HG03175 (cell line): ENCODE data around the gene FHOD3.

Experiments
- ATAC-seq: cut with Tn5 transposase; IDR thresholded peaks from one replicate; pipeline ENCODE4 v1.9.1; 2021; ENCODE audit warnings: mild to moderate bottlenecking, moderate library complexity; ENCODE audit not compliant: unreplicated experiment

FHOD3 gene

GRCh38 chr18:36578871-36579710 is 281.6 kb downstream of the FHOD3 start:
- no peak for ATAC-seq

GRCh38 chr18:36580266-36580665 is 282.8 kb downstream of the FHOD3 start:
- no peak for ATAC-seq

- no peak for ATAC-seq
These were observed 283.6 kb downstream of the FHOD3 start for GRCh38 chr18:36580874-36581750.

- no peak for ATAC-seq
These were observed 285.7 kb downstream of the FHOD3 start for GRCh38 chr18:36582988-36583745.

- ATAC-seq, result no peak
These were observed 292.5 kb downstream of the FHOD3 start for GRCh38 chr18:36589857-36590543.

GRCh38 chr18:36590621-36591580 is 293.4 kb downstream of the FHOD3 start:
- ATAC-seq, result no peak

GRCh38 chr18:36592282-36592681 is 294.8 kb downstream of the FHOD3 start:
- ATAC-seq, result no peak

GRCh38 chr18:36593001-36593400 is 295.5 kb downstream of the FHOD3 start:
- ATAC-seq, result no peak

- no peak for ATAC-seq
These were observed 296.1 kb downstream of the FHOD3 start for GRCh38 chr18:36593641-36594040.

GRCh38 chr18:36594621-36595020 is 297.1 kb downstream of the FHOD3 start:
- ATAC-seq, result no peak

GRCh38 chr18:36595046-36595817 is 297.7 kb downstream of the FHOD3 start:
- ATAC-seq, result no peak

GRCh38 chr18:36595818-36596215 is 298.3 kb downstream of the FHOD3 start:
- no peak for ATAC-seq

- no peak for ATAC-seq
These were observed 300.1 kb downstream of the FHOD3 start for GRCh38 chr18:36597636-36598035.

- no peak for ATAC-seq
These were observed 303.0 kb downstream of the FHOD3 start for GRCh38 chr18:36600548-36600947.

GRCh38 chr18:36601316-36601715 is 303.8 kb downstream of the FHOD3 start:
- ATAC-seq, result no peak

- no peak for ATAC-seq
These were observed 304.6 kb downstream of the FHOD3 start for GRCh38 chr18:36602071-36602470.

GRCh38 chr18:36602620-36603019 is 305.1 kb downstream of the FHOD3 start:
- no peak for ATAC-seq

- no peak for ATAC-seq
These were observed 310.6 kb downstream of the FHOD3 start for GRCh38 chr18:36608107-36608506.

GRCh38 chr18:36610258-36610657 is 312.7 kb downstream of the FHOD3 start:
- no peak for ATAC-seq
